ENCODE measurements around the gene FBXO44.
"Not testable (repeated sequence)": the region's sequence is repeated elsewhere in the genome, so short reads cannot be mapped to it uniquely, and the experiment has no call there.

The FBXO44 gene

GRCh38 chr1:11626551-11626950, 28.1 kb upstream of the FBXO44 start:
- Mint-ChIP-seq H3K27ac (no peak overlapping the region), H3K4me1 (no peaks in the 10 kb centered on the region), H3K4me3 (no peak overlapping the region), H3K27me3 (peaks cover 52% of the 10 kb centered on the region), H3K9me3 (no peaks in the 10 kb centered on the region)
- ATAC-seq (no peak), DNase-seq (no peak)

- peaks cover 42% of the 10 kb centered on the region for H3K27me3 Mint-ChIP-seq
- DNase-seq = no peak
- no peak overlapping the region for H3K4me3 Mint-ChIP-seq
- no peaks in the 10 kb centered on the region for H3K4me1 Mint-ChIP-seq
- ATAC-seq = no peak
- H3K27ac Mint-ChIP-seq = peak overlapping the region in 1 of 2 donors; percentile 78
- H3K9me3 Mint-ChIP-seq = no peaks in the 10 kb centered on the region
Measured at GRCh38 chr1:11628767-11629166, 25.9 kb upstream of the FBXO44 start.

GRCh38 chr1:11629184-11630016, 25.3 kb upstream of the FBXO44 start:
- Mint-ChIP-seq H3K4me3 (no peak overlapping the region), H3K27me3 (peaks cover 45% of the 10 kb centered on the region), H3K4me1 (no peaks in the 10 kb centered on the region), H3K27ac (no peak overlapping the region), H3K9me3 (no peaks in the 10 kb centered on the region)
- no peak for DNase-seq
- no peak for ATAC-seq

- no peak for ATAC-seq
- no peak for DNase-seq
- H3K9me3 Mint-ChIP-seq = no peaks in the 10 kb centered on the region
- H3K27me3 Mint-ChIP-seq = peaks cover 35% of the 10 kb centered on the region
- no peaks in the 10 kb centered on the region for H3K4me1 Mint-ChIP-seq
- no peak overlapping the region for H3K27ac Mint-ChIP-seq
- no peak overlapping the region for H3K4me3 Mint-ChIP-seq
Measured at GRCh38 chr1:11634365-11635192, 20.1 kb upstream of the FBXO44 start.

- Mint-ChIP-seq H3K27ac (no peak overlapping the region), H3K9me3 (no peaks in the 10 kb centered on the region), H3K27me3 (peaks cover 22% of the 10 kb centered on the region), H3K4me1 (no peaks in the 10 kb centered on the region), H3K4me3 (no peak overlapping the region)
- DNase-seq (no peak), ATAC-seq (no peak)
Measured at GRCh38 chr1:11638121-11638520, 16.6 kb upstream of the FBXO44 start.

- no peaks in the 10 kb centered on the region for H3K4me1 Mint-ChIP-seq
- H3K27me3 Mint-ChIP-seq = peaks cover 14% of the 10 kb centered on the region
- no peak overlapping the region for H3K4me3 Mint-ChIP-seq
- H3K9me3 Mint-ChIP-seq = no peaks in the 10 kb centered on the region
- no peak for ATAC-seq
- no peak overlapping the region for H3K27ac Mint-ChIP-seq
- no peak for DNase-seq
Measured at GRCh38 chr1:11639372-11639771, 15.3 kb upstream of the FBXO44 start.

GRCh38 chr1:11640101-11640500, 14.6 kb upstream of the FBXO44 start:
- no peaks in the 10 kb centered on the region for H3K9me3 Mint-ChIP-seq
- H3K4me1 Mint-ChIP-seq = no peaks in the 10 kb centered on the region
- H3K4me3 Mint-ChIP-seq = no peak overlapping the region
- peaks cover 10% of the 10 kb centered on the region for H3K27me3 Mint-ChIP-seq
- DNase-seq (no peak), ATAC-seq (no peak)
- no peak overlapping the region for H3K27ac Mint-ChIP-seq

GRCh38 chr1:11640944-11641343, 13.7 kb upstream of the FBXO44 start:
- Mint-ChIP-seq H3K27ac (no peak overlapping the region), H3K9me3 (no peaks in the 10 kb centered on the region), H3K27me3 (peaks cover 3% of the 10 kb centered on the region), H3K4me1 (no peaks in the 10 kb centered on the region), H3K4me3 (no peak overlapping the region)
- no peak for DNase-seq
- no peak for ATAC-seq

- DNase-seq (no peak), ATAC-seq (no peak)
- H3K4me3 Mint-ChIP-seq = no peak overlapping the region
- no peak overlapping the region for H3K27ac Mint-ChIP-seq
- no peaks in the 10 kb centered on the region for H3K27me3 Mint-ChIP-seq
- H3K9me3 Mint-ChIP-seq = no peaks in the 10 kb centered on the region
- no peaks in the 10 kb centered on the region for H3K4me1 Mint-ChIP-seq
Measured at GRCh38 chr1:11641776-11642305, 12.8 kb upstream of the FBXO44 start.

GRCh38 chr1:11642418-11643017, 12.2 kb upstream of the FBXO44 start:
- H3K4me1 Mint-ChIP-seq, H3K4me3 Mint-ChIP-seq, H3K27me3 Mint-ChIP-seq, H3K9me3 Mint-ChIP-seq, H3K27ac Mint-ChIP-seq: not testable (repeated sequence)
- peak; percentile 68 for ATAC-seq
- DNase-seq = peak; percentile 63 to 66

GRCh38 chr1:11643782-11644181, 10.9 kb upstream of the FBXO44 start:
- H3K4me1 Mint-ChIP-seq = no peaks in the 10 kb centered on the region
- no peaks in the 10 kb centered on the region for H3K9me3 Mint-ChIP-seq
- no peaks in the 10 kb centered on the region for H3K27me3 Mint-ChIP-seq
- peak overlapping the region in 1 of 2 donors; percentile 46 for H3K27ac Mint-ChIP-seq
- no peak for ATAC-seq
- DNase-seq = no peak
- no peak overlapping the region for H3K4me3 Mint-ChIP-seq

GRCh38 chr1:11645270-11645669, 9.4 kb upstream of the FBXO44 start:
- no peak for DNase-seq
- no peak for ATAC-seq
- H3K27ac Mint-ChIP-seq = no peak overlapping the region
- no peaks in the 10 kb centered on the region for H3K9me3 Mint-ChIP-seq
- H3K4me1 Mint-ChIP-seq = peaks cover 8% of the 10 kb centered on the region
- H3K4me3 Mint-ChIP-seq = no peak overlapping the region
- no peaks in the 10 kb centered on the region for H3K27me3 Mint-ChIP-seq

- Mint-ChIP-seq H3K4me3 (no peak overlapping the region), H3K27me3 (no peaks in the 10 kb centered on the region), H3K4me1 (peaks cover 13% of the 10 kb centered on the region), H3K9me3 (no peaks in the 10 kb centered on the region), H3K27ac (no peak overlapping the region)
- DNase-seq (peak; percentile 69 to 82), ATAC-seq (peak; percentile 60)
Measured at GRCh38 chr1:11645670-11646265, 8.9 kb upstream of the FBXO44 start.

- H3K27me3 Mint-ChIP-seq = no peaks in the 10 kb centered on the region
- H3K4me3 Mint-ChIP-seq = no peak overlapping the region
- no peak for ATAC-seq
- H3K9me3 Mint-ChIP-seq = no peaks in the 10 kb centered on the region
- DNase-seq = no peak
- H3K27ac Mint-ChIP-seq = no peak overlapping the region
- H3K4me1 Mint-ChIP-seq = peaks cover 19% of the 10 kb centered on the region
Measured at GRCh38 chr1:11646317-11646716, 8.4 kb upstream of the FBXO44 start.

- Mint-ChIP-seq H3K4me3 (no peak overlapping the region), H3K27ac (no peak overlapping the region), H3K9me3 (no peaks in the 10 kb centered on the region), H3K27me3 (no peaks in the 10 kb centered on the region), H3K4me1 (peaks cover 22% of the 10 kb centered on the region)
- no peak for ATAC-seq
- no peak for DNase-seq
Measured at GRCh38 chr1:11647333-11647732, 7.3 kb upstream of the FBXO44 start.

Data from stimulated activated naive CD8-positive, alpha-beta T cell treated with anti-CD3 and anti-CD28 coated beads, Interleukin-15, amount 100 ng/mL, for 72 hours (primary cell).